Endometrial microvascular endothelial cells (primary cell): ENCODE data around the gene MBLAC1. TPM values are rescaled to one million over a fixed set of nuclear protein-coding genes. Genes with fewer than 3 reads are reported as not detected.

Experiments
- in situ Hi-C: cut with HindIII; loops from 2 replicates; pipeline ENCODE4 v1.10.0; 2017; ENCODE audit warnings: low sequenced_read_pairs, low pct_unique_long_range_greater_than_20kb; ENCODE audit errors: inconsistent ontology term
- total RNA-seq: library from RNA; depleted of rRNA; stranded (reverse); fragments of >200 nt; gene quantifications from one replicate; pipeline ENCODE4 v1.2.3, GENCODE V29; 2015; ENCODE audit errors: inconsistent ontology term

MBLAC1 gene, protein sequence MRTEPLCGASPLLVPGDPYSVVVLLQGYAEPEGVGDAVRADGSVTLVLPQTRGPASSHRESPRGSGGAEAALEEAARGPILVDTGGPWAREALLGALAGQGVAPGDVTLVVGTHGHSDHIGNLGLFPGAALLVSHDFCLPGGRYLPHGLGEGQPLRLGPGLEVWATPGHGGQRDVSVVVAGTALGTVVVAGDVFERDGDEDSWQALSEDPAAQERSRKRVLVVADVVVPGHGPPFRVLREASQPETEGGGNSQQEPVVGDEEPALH
- total RNA-seq, result 5.1 TPM

DNA sequence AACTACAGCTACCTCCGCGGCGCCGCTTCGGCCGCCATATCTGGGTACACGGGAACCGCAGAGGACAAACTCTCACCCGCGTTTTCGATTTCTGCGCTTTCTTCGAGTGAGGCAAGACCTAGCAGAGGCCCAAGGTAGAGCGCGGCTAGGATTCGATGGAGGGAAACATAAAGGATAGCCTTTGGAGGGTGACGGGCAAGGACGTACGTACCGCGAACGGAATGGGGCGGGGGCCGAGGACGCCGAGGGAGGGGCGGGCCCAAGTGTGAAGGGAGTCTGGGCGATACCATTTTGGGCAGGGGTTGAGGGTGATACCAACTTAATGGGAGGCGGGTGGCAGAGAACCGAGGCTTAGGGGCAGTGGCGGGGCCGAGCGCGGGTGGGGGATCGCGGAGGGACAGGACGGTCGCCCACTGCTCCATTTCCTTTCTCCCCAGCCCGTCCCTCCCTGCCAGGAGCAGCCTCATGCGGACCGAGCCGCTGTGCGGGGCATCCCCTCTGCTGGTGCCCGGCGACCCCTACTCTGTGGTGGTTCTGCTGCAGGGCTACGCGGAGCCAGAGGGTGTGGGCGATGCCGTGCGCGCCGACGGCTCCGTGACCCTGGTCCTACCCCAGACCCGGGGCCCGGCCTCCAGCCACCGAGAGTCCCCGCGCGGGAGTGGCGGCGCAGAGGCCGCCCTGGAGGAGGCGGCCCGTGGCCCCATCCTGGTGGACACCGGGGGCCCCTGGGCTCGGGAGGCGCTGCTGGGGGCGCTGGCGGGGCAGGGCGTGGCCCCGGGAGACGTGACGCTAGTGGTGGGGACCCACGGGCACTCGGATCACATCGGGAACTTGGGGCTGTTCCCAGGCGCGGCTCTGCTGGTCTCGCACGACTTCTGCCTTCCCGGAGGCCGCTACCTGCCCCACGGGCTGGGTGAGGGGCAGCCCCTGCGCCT is at the start of gene MBLAC1:
MBLAC1 (plus strand) TSS at position 37 of the 935 bp plus-strand sequence; CDS start at position 466, 429 bp downstream.
- in situ Hi-C loops, result no loop called here

DNA sequence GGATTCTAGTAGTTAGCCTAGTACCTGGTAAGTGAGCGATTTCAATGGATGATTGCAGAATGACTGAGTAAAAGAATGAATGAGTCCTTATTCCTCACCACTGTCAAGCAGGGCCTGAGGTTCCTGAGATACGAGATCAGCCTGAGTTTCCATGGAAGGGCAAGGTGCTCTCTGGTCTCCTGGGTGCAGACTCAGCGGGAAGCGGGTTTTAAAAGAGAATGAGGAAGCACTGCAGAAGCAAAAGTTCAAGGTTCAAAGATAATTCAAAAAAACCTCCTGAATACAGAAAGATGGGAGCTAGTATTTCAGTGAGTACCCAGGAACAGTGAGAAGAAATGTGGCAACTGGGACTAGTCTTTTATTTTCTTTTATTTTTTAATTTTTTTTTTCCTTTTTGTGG is 49.6 kb upstream of the MBLAC1 start:
- in situ Hi-C loops, result no loop called here

DNA sequence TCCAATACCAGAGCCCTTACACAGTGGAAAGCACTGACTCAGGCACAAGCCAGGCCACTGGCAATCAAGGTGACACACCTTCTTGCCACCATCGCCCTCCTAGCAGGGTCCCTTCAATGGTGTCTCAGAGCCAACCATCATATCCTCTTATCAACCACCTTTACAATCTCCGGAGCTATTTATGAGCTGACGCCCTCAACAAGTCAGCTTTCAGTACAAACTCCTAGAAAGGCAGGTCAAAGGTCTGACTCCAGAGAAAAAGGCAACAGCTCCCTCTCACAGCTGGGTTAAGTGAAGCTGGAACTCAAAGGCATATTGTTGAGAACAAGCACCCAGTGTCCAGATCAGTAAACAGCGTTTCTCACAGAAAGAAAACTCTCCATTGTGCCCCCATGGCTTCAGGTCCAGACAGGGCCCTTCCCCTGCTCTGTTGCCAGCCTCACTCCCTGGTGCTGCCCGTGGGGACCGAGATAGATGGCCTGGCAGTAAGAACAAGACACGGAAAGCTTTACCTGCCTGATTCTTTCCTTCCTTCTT is 47.7 kb upstream of the MBLAC1 start:
- in situ Hi-C loops, result no loop called here

DNA sequence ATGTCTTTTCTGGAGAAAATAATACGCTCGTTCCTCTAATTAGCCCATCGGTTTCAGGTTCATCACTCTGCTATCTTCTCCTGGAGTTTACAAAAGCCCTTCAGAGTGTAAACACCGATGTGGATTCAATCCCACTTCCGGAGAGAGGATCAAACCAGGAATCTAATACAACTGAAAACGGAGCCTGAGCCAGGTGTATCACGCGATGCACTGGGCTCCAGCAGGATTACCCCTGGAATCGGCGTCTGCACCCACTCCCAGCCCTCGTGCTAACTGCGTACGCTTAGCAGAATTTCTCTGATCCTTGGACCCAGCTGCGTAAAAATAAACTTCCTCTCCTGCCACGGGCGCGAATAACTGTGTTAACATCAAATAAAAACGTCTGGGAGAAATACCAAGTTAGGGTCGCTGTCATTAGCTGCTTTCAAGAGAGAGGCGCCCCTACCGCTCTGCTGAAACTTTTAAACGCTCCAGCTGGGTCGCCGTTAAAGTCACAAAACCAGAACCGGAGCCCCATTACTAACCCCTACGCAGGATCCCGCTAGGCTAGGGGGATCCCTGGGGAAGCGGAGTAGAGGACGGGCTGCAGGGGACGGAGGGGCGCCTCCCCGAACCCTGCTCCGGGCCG is 45.7 kb upstream of the MBLAC1 start:
- in situ Hi-C loops, result no loop called here

DNA sequence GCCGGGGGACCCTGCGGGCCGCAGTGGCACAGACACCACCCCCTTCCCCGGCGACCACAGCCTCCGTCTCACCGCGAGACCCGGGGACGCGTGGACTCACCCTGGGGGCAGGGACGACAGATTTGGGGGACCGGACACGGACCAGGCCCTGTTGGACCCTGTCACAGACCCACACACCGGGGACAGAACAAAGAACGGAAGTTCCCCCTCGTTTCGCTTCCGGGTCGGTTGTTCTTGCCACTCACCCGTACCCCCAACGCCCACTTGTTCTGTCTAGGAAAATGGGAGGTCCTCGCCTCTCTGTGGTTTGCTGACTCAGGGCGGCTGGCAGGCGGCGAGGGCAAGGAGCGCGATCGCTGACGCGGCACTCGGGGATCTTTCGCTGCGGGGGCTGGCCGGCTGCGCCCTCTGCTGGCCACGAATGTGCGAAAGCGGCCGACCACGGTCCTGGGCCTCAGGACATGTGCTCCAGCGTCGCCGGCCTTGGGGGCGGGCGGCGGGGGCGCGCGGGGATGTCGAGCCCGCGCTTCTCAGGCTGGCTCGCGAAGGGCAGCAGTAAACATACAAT is 45.1 kb upstream of the MBLAC1 start, which contains the start of gene ZNF3:
ZNF3 (minus strand) TSS at position 189 of the 568 bp plus-strand sequence. CDS start 4,366 bp downstream, outside the sequence.
- in situ Hi-C loops, result no loop called here

DNA sequence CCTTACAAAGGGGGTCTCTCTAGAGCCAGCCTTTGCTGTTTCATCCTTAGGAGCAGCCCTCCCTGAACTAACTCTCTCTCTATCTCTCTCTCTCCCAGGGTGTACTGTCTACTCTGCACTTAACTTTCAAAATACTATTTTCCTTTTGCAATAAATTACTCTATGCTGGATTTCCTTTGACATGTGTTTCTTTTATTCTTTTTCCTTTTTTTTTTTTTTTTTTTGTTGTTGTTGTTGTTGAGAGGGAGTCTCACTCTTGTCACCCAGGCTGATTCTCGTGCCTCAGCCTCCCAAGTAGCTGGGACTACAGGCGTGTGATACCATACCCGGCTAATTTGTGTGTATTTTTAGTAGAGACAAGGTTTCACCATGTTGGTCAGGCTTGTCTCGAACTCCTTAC is 43.8 kb upstream of the MBLAC1 start:
- in situ Hi-C loops, result no loop called here

DNA sequence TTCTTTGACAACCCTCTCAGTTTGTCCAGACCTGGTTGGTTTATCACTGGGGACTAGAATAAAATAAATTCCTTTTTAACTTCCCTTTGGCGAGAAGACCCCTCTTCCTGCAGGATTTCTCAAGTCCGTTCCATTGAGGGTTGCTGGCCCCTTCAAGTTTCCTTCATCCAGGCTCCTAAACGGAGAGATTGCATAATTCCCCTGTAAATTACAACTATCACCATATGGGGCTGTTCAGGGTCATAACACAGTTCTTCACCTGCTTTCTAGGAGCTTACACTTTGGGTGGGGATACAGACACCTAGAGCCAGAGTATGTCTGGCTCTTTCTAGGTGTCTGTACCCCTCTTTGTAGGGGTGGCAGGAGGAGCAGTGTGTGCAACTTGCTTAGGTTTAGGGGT is 41.3 kb upstream of the MBLAC1 start:
- in situ Hi-C loops, result no loop called here

DNA sequence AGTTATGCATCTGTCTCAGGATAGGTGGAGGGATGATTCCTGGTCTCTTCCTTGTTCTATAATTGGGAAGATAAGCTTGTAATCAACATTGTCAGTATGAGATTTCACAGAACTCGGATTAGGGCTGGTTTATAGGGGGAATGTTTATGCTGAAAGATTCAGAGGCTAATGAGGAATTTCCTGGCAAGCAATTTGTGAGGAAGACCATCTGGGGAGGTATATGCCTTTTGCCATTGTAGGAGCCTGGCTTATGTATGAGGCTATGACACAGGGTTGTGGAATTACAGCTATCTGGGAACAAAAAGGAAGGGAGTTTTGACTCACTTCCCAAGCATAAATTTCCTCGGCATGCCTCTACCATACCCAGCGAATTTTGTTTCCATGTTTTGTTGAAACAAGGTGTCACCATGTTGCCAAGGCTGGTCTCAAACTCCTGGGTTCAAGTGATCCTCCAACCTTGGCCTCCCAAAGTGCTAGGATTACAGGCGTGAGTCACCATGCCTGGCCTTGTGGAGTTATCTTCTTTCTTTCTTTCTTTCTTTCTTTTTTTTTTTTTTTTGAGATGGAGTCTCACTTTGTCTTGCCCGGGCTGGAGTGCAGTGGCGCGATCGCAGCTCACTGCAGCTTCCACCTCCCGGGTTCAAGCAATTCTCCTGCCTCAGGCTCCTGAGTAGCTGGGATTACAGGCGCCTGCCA is 39.6 kb upstream of the MBLAC1 start:
- in situ Hi-C loops, result no loop called here

DNA sequence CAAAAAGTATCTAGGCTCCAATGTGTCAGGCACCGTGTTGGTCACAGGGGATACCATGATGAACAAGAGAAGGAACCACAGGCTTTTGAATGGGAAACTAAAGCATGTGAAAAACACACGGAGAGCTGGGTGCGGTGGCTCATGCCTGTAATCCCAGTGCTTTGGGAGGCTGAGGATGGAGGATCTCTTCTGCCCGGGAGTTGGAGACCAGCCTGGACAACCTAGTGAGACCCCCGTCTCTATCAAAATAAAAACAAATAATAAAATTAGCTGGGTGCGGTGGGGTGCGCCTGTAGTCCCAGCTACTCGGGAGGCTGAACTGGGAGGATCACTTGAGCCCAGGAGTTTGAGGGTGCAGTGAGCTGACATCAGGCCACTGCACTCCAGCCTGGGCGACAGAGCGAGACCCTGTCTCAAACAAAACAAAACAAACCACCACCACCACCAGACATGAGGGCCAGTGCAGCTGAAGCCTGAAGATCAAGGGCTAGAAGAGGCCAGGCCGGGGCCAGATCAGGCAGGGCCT is 38.6 kb upstream of the MBLAC1 start:
- in situ Hi-C loops, result no loop called here

DNA sequence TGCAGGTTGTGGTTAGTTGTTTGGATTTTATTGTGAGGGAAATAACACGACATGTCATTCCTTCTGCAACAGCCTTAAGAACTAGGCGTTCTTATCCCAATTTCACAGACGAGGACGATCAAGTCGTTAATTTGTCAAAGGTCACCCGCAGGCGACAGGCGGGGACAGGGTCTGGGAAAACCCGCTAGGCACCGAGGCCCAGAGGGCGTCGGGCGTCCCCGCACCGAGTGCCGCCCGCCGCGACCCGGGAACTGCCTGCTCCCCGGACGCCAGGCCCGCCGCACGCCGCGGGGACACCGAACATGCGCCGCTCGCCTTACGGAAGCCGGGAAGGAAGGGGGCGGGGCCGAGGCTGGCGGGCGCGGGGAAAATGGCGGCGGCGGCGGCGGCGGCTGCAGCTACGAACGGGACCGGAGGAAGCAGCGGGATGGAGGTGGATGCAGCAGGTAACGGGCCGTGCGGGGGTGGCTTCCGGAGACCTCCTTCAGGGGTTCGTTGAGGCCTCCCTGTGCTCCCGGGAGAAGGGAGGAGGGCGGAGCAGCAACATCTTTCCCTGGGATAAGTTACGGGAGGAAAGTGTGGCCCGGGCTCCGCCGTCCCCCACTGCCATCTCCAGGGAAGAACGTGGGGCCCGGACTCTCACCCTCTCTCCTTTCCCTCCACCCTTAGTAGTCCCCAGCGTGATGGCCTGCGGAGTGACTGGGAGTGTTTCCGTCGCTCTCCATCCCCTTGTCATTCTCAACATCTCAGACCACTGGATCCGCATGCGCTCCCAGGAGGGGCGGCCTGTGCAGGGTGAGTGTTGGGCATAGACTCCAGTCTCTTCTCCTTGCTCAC is 37.9 kb upstream of the MBLAC1 start, which contains the start of gene COPS6:
COPS6 (plus strand) TSS at position 349 of the 837 bp plus-strand sequence; CDS start at position 371, 22 bp downstream.
- in situ Hi-C loops, result no loop called here

DNA sequence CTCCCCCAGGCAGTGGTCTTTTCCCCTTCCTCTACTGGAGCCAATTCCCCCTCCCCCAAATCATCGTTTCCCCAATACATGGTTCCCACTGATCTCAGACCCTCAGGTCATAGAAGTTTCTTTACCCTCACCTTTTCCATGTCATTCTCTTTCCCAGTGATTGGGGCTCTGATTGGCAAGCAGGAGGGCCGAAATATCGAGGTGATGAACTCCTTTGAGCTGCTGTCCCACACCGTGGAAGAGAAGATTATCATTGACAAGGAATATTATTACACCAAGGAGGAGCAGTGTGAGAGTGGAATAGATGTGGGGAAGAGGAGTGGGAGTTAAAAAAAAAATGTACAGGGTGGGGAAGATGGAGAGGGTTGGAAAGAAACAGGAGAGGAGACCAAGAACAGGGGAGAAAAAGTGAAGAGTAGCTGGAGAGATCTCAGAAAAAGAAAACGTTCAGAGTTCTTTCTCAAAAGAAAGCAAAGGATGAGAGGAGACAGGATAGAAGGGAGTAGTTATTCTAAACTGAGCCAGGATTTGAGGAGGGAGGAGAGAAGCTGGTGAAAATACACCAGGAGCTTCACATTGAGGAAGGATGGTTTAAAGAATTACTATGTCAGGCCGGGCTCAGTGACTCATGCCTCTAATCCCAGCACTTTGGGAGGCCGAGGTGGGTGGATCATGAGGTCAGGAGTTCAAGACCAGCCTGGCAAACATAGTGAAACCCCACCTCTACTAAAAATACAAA is 37.1 kb upstream of the MBLAC1 start:
- in situ Hi-C loops, result no loop called here

DNA sequence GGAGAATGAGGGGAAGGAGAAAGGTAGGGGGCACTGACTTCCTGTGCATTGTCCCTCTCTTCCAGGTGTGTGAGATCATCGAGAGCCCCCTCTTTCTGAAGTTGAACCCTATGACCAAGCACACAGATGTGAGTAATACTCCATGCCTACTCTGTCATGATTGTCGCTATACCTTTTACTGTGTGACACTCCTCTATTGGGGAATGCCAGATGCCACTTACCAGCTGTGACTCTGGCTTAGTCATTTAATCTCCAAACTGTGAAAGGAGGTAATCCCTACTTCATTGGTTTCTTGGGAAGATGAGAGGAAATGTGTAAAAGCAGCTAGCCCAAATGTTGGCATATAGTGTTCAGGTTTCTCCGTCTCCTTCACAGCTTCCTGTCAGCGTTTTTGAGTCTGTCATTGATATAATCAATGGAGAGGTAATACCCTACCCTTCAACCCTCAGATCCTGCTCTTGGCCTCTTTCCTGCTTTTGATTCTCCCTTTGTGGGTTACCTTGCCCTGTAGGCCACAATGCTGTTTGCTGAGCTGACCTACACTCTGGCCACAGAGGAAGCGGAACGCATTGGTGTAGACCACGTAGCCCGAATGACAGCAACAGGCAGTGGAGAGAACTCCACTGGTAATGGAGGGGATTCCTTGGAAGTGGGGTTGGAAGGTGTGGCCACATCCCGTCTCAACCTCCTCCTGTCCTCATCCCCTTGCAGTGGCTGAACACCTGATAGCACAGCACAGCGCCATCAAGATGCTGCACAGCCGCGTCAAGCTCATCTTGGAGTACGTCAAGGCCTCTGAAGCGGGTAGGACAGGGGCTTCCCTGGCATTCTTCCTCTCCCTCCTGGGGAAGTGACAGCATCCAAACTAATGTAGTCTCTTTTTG is 36.0 kb upstream of the MBLAC1 start:
- in situ Hi-C loops, result no loop called here

DNA sequence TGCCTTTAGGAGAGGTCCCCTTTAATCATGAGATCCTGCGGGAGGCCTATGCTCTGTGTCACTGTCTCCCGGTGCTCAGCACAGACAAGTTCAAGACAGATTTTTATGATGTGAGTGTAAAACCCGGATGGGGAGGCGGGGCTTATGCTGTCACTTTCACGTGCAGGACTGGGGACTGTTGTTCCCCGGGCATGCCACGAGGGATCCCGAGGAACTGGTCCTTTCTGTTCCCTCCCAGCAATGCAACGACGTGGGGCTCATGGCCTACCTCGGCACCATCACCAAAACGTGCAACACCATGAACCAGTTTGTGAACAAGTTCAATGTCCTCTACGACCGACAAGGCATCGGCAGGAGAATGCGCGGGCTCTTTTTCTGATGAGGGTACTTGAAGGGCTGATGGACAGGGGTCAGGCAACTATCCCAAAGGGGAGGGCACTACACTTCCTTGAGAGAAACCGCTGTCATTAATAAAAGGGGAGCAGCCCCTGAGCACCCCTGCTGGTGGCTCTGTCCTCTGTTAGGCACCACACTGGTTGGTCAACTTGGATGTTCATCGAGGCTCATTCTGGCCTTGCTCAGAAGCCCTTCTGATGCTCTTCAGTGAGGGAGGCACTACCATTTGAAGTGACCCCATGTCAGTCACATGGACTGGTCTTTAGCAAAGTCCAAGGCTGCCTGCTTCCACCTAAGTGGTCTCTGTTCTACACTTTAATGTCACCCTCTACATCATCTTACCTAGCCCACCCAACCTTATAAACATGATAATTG is 35.2 kb upstream of the MBLAC1 start:
- in situ Hi-C loops, result no loop called here

DNA sequence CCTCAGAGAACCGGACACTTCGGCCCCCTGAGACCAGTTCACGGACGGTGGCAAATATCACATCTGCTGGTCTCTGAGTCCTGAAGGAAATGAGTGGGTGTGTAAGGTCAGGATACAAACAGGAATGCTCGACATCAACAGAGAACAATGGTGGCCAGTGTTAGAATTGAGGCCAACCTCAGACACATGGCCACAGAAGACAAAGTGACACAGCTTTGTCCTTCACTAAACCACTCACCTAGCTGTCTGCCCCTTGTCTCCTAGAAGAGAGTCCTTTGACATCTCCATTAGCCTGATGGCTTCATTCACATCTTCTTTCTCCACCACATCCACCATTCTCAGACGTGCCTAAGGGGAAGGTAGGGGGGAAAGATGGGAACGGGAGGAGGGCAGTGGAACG is 33.7 kb upstream of the MBLAC1 start:
- in situ Hi-C loops, result no loop called here

DNA sequence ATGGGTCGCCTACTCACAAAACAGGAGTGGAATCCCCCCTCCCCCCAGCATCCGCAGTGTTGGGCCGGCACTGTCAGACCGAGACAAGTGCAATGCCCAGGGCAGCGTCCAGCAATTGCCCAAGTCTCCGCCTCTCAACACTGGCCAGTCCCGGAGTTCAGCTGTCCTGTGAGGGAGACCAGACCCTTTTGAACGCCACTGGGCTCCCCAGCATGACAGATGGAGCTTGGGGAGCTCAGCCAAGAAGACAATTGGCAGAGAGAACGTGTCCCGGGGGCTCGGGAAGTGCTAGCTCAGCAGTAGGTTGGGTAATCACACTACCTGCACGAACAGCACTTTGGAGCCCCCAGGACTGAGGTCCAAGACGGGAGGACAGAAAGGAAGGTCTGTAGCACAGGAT is 33.3 kb upstream of the MBLAC1 start:
- in situ Hi-C loops, result no loop called here
